ENCODE measurements around the gene UBXN10. TPM values are rescaled to one million over a fixed set of nuclear protein-coding genes. Genes with fewer than 3 reads are reported as not detected.

Gene UBXN10
- total and polyA plus RNA-seq, 2 of the 13 experiments (the other 11 are each of a cell fraction or from before 2014, with no cell fraction given): 0.04 to 0.05 TPM

DNA sequence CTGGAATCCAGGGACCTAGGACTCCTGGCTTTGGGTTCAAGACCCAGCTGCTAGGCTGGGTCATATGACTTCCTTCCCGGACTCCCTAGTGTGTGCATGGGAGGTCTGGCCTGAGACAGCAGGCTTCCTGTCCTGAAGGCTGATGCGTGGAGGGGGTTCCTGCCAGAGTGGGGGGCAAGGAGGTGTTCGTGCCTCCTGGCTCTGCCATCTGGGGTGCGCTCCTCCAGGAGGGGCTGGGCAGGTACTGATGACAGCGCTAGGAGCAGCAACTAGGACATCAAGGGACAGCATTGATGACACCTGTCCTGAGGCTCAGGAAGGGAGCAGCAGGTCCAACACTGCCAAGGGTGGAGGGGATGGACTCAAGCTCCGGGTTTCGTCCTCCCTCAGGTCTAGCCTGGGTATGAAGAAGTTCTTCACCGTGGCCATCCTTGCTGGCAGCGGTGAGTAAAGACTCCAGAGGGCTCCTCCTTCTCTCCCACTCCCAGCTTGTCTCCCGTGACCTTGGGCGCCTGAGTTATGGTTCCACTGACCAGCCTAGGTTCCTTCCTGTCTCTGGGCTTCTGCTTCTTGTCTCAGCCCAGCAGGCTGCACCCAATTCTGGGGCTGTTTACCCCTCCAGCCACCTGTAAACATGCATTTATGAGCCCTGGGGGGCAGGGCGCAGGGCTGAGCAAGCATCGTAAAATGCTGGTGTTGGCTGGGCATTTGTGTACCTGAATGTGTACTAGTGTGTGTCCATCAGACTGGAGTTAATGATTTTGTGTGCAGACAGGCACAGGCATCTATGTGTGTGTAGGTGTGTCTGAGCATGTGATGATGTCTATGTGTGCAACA, 45.9 kb upstream of the UBXN10 start:
- WGBS (ENCODE audit: low lambda C conversion rate): 33% methylated on average over 5 of the region's 13 CpGs
- Histone ChIP-seq H3K9ac (ENCODE audit: insufficient read depth, low read depth, low read length) (no peak overlapping the region), H3K4me1 (ENCODE audit: insufficient read depth, low read length) (peaks cover 13% of the 10 kb centered on the region), H4K20me1 (ENCODE audit: insufficient read depth, low read length) (no peaks in the 10 kb centered on the region), H2AFZ (ENCODE audit: low read length) (no peak overlapping the region), H3K9me3 (ENCODE audit: low read length) (no peaks in the 10 kb centered on the region), H3K27me3 (ENCODE audit: control insufficient read depth in 1 of 2, insufficient read depth in 2 of 2, low read length in 2 of 2) (peaks cover 2 to 21% of the 10 kb centered on the region in 2 experiments; a peak in 3 of 5 replicates), H3K4me3 (replicated peaks in 1 of 3; ENCODE audit: insufficient read depth in 1 of 3, low read depth in 2 of 3, low read length in 3 of 3) (no peak overlapping the region), H3K27ac (ENCODE audit: extremely low read length, insufficient read depth, low read length) (no peak overlapping the region), H3K36me3 (replicated peaks in 1 of 2; ENCODE audit: control insufficient read depth in 1 of 2, insufficient read depth in 2 of 2, low read length in 2 of 2) (no peaks in the 10 kb centered on the region), H3K79me2 (ENCODE audit: insufficient read depth, low read length) (no peaks in the 10 kb centered on the region), H3K4me2 (ENCODE audit: low read depth, low read length) (no peak overlapping the region)
- FAIRE-seq: no peak
- BruUV-seq (replicated peaks): no TSS peak
- ChIA-PET POLR2A (no interaction called here), CTCF (ENCODE audit: low intra/inter-chr PET ratio, low total read pairs) (no interaction called here)
- no peak for DNase-seq (ENCODE audit: low spot score)
- intact Hi-C loops (cut with micrococcal nuclease; ENCODE audit: unreplicated experiment): no loop called here
- ATAC-seq: no peak
- in situ Hi-C loops (cut with HindIII; ENCODE audit: extremely low pct_ligation_motif_present, low pct_unique_long_range_greater_than_20kb): no loop called here
- no peak for TF ChIP-seq KIAA2018 (CRISPR knock-in tag; IDR thresholded peaks at IDR 0.05; ENCODE audit: borderline replicate concordance)
- no peak for TF ChIP-seq ZNF720 (CRISPR knock-in tag; IDR thresholded peaks at IDR 0.05)
- no peak for TF ChIP-seq NKX3-1 (CRISPR knock-in tag; IDR thresholded peaks at IDR 0.05)
- no peak for TF ChIP-seq MTF2 (CRISPR knock-in tag; IDR thresholded peaks at IDR 0.05; ENCODE audit: borderline replicate concordance)
- TF ChIP-seq ZNF512 (CRISPR knock-in tag; IDR thresholded peaks at IDR 0.05): no peak
- TF ChIP-seq ZMYM4 (CRISPR knock-in tag; IDR thresholded peaks at IDR 0.05): no peak
- TF ChIP-seq, protein P1, sequence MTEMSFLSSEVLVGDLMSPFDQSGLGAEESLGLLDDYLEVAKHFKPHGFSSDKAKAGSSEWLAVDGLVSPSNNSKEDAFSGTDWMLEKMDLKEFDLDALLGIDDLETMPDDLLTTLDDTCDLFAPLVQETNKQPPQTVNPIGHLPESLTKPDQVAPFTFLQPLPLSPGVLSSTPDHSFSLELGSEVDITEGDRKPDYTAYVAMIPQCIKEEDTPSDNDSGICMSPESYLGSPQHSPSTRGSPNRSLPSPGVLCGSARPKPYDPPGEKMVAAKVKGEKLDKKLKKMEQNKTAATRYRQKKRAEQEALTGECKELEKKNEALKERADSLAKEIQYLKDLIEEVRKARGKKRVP (CRISPR knock-in tag; IDR thresholded peaks at IDR 0.05): no peak
- TF ChIP-seq KAT8 (CRISPR knock-in tag; IDR thresholded peaks at IDR 0.05): no peak
- no peak for TF ChIP-seq ZNF766 (CRISPR knock-in tag; IDR thresholded peaks at IDR 0.05; ENCODE audit: borderline replicate concordance)
- TF ChIP-seq, protein P2, sequence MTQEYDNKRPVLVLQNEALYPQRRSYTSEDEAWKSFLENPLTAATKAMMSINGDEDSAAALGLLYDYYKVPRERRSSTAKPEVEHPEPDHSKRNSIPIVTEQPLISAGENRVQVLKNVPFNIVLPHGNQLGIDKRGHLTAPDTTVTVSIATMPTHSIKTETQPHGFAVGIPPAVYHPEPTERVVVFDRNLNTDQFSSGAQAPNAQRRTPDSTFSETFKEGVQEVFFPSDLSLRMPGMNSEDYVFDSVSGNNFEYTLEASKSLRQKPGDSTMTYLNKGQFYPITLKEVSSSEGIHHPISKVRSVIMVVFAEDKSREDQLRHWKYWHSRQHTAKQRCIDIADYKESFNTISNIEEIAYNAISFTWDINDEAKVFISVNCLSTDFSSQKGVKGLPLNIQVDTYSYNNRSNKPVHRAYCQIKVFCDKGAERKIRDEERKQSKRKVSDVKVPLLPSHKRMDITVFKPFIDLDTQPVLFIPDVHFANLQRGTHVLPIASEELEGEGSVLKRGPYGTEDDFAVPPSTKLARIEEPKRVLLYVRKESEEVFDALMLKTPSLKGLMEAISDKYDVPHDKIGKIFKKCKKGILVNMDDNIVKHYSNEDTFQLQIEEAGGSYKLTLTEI (CRISPR knock-in tag; conservative IDR thresholded peaks at IDR 0.05): no peak
- no peak for TF ChIP-seq ZNF460 (CRISPR knock-in tag; IDR thresholded peaks at IDR 0.05; ENCODE audit: borderline replicate concordance)
